ENCODE results near the gene AKR1E2. TPM values are rescaled to one million over a fixed set of nuclear protein-coding genes. Genes with fewer than 3 reads are reported as not detected.

AKR1E2 gene
- 3.4 and 21.5 TPM in 2 replicates for total RNA-seq

GRCh38 chr10:4825868-4826791, at the start of gene AKR1E2:
Gene AKR1E2 (plus strand): TSS chr10:4826207. CDS start chr10:4826325, 118 bp downstream.
- DNase-seq (ENCODE audit: low read depth, low spot score) = peak; percentile 86

GRCh38 chr10:4776234-4776638, 49.8 kb upstream of the AKR1E2 start:
- no peak for DNase-seq (ENCODE audit: low read depth, low spot score)

- no peak for DNase-seq (ENCODE audit: low read depth, low spot score)
Observed at GRCh38 chr10:4778761-4779160, 47.2 kb upstream of the AKR1E2 start.

- DNase-seq (ENCODE audit: low read depth, low spot score) = no peak
Observed at GRCh38 chr10:4780091-4780490, 45.9 kb upstream of the AKR1E2 start.

GRCh38 chr10:4780782-4781181, 45.2 kb upstream of the AKR1E2 start:
- DNase-seq (ENCODE audit: low read depth, low spot score) = peak; percentile 91

- no peak for DNase-seq (ENCODE audit: low read depth, low spot score)
Observed at GRCh38 chr10:4781955-4782354, 44.1 kb upstream of the AKR1E2 start.

GRCh38 chr10:4784667-4785333, 41.2 kb upstream of the AKR1E2 start:
- no peak for DNase-seq (ENCODE audit: low read depth, low spot score)

- no peak for DNase-seq (ENCODE audit: low read depth, low spot score)
Observed at GRCh38 chr10:4786043-4786839, 39.8 kb upstream of the AKR1E2 start.

- no peak for DNase-seq (ENCODE audit: low read depth, low spot score)
Observed at GRCh38 chr10:4790045-4790444, 36.0 kb upstream of the AKR1E2 start.

GRCh38 chr10:4790922-4791321, 35.1 kb upstream of the AKR1E2 start:
- DNase-seq (ENCODE audit: low read depth, low spot score) = no peak

GRCh38 chr10:4792381-4792780, 33.6 kb upstream of the AKR1E2 start:
- DNase-seq (ENCODE audit: low read depth, low spot score) = no peak

GRCh38 chr10:4801405-4801804, 24.6 kb upstream of the AKR1E2 start:
- no peak for DNase-seq (ENCODE audit: low read depth, low spot score)

- no peak for DNase-seq (ENCODE audit: low read depth, low spot score)
Observed at GRCh38 chr10:4802711-4803487, 23.1 kb upstream of the AKR1E2 start.

GRCh38 chr10:4803822-4804221, 22.2 kb upstream of the AKR1E2 start:
- no peak for DNase-seq (ENCODE audit: low read depth, low spot score)

GRCh38 chr10:4804465-4804864, 21.5 kb upstream of the AKR1E2 start:
- peak; percentile 27 for DNase-seq (ENCODE audit: low read depth, low spot score)

- DNase-seq (ENCODE audit: low read depth, low spot score) = no peak
Observed at GRCh38 chr10:4806534-4806933, 19.5 kb upstream of the AKR1E2 start.

GRCh38 chr10:4807761-4808507, 18.1 kb upstream of the AKR1E2 start:
- DNase-seq (ENCODE audit: low read depth, low spot score) = peak; percentile 93

GRCh38 chr10:4809156-4809555, 16.9 kb upstream of the AKR1E2 start:
- no peak for DNase-seq (ENCODE audit: low read depth, low spot score)

- DNase-seq (ENCODE audit: low read depth, low spot score) = no peak
Observed at GRCh38 chr10:4810092-4810491, 15.9 kb upstream of the AKR1E2 start.

- no peak for DNase-seq (ENCODE audit: low read depth, low spot score)
Observed at GRCh38 chr10:4812046-4812445, 14.0 kb upstream of the AKR1E2 start.
